PFSK-1 (cell line): ENCODE data around the gene PCBD1.

Source experiments
- POLR2AphosphoS5 ChIP-seq: IDR thresholded peaks from 2 replicates; pipeline ENCODE4 v1.6.1; 2012; ENCODE audit warnings: low read depth, mild to moderate bottlenecking, control low read depth, low read length, moderate library complexity
- REST ChIP-seq, 2 experiments: IDR thresholded peaks; 2 replicates each; pipeline versions ENCODE4 v1.6.1 to v1.8.0; 2011 to 2012; ENCODE audit warnings: low read depth in 2 of 2, low read length in 2 of 2, control low read depth in 1 of 2, inconsistent platforms in 1 of 2, mild to moderate bottlenecking in 1 of 2, moderate library complexity in 1 of 2; ENCODE audit not compliant: insufficient read depth in 1 of 2
- SIN3A ChIP-seq: IDR thresholded peaks from 2 replicates; pipeline ENCODE4 v1.6.1; 2012; ENCODE audit warnings: mild to moderate bottlenecking, low read length, moderate library complexity, borderline replicate concordance; ENCODE audit not compliant: insufficient read depth
- TAF1 ChIP-seq: IDR thresholded peaks from 2 replicates; pipeline ENCODE4 v1.6.1; 2012; ENCODE audit warnings: low read length, control low read depth, borderline replicate concordance; ENCODE audit not compliant: insufficient read depth

- TF ChIP-seq SIN3A (no peak), POLR2AphosphoS5 (no peak), REST (IDR thresholded peaks at IDR 0.05; ENCODE audit: insufficient read depth in 1 of 2, low read depth in 2 of 2, low read length in 2 of 2) (no peak), TAF1 (no peak)
Observed at GRCh38 chr10:70911386-70911785, 23.0 kb upstream of the PCBD1 start.
